SIG-M5 treated with dmso at 0.1 percent for 504 hours (cell line): ENCODE results near the gene VSTM2L.

Source experiments
- DNase-seq: peaks from one replicate; lab custom pipeline; 2025; ENCODE audit not compliant: unreplicated experiment; lab: John Stamatoyannopoulos, UW

VSTM2L gene

GRCh38 chr20:37936041-37936440, 33.1 kb downstream of the VSTM2L start:
- no peak for DNase-seq

DNA sequence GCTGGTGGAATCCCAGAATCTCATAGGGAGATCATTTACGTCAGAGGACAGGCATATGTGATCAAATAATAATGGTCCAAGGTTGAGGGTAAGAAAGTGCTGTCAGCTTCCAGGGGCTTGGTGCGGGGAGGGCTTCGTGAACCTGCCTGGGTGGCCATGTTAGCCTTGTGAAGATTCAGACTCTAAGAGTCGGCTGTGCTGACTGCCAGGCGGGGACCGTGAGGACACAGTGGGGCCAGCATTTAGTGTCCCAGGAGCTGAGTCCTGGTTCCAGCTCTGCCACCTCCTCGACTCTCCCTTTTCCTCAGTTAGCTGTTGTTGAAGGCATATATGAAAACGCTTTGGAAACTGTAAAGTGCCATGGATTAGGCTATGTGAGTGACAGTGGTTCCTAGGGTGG, 33.5 kb downstream of the VSTM2L start:
- DNase-seq: no peak

DNA sequence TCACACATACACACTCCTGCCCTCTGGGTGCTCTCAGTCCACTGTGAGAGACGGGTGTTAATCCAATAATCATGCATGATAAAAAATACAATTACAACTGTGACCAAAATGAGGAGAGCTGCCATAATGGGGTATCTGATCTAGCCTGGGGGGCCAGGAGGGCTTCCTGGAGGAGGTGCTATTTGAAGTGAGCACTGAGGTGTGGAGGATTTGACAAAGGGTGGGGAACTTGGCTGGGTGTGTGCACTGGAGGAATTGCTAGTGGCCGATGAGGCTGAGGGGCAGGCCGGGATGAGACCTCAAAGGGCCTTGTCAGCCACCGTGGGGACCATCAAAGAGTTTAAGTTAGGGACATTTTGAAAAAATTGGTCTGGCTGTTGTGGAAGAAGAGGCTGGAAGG, 34.8 kb downstream of the VSTM2L start:
- DNase-seq: no peak

DNA sequence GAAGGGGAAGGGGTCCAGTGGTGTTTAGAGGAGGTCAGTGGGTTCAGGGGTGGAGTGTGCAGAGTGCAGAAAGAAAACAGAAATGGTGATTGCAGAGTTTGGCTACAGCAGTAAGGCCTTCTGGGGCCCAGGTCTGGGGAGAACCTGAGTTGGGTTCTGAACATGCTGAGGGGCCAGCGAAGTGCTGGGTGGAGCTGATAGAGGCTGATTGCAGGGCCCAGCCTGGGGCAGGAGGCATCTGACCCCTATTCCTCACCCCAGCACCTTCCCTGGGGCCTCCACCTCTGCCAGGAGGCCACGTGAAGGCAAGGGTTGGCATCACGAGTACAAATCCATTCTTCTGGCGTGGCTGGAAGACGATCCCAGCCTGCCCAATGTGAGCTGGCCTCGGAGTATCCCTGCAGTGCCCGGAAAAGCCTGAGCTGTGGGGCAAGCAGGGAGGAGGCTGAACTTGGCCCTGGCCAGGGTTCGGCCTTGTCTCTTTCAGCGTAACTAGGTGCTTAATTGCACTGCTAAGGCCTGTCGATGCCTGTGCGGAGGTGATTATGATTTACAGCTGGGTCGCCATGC, 35.3 kb downstream of the VSTM2L start:
- no peak for DNase-seq

- no peak for DNase-seq
These were observed 36.0 kb downstream of the VSTM2L start for GRCh38 chr20:37938954-37939353.

- DNase-seq: no peak
These were observed 37.0 kb downstream of the VSTM2L start for GRCh38 chr20:37939701-37940560.

DNA sequence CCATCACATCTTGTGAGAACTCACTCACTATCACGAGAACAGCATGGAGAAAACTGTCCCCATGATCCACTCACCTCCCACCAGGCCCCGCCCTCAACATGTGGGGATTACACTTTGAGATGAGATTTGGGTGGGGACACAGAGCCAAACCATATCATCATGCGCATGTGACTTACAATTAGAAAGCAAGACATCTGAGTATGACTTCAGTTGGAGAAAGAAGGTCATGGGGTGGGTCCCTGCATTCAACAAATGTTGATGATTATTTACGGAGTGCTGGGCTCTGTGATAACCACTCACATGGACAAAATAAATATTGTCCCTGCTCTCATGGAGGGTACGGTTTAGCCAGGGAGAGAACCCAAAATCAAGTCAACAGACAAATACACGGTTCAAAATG, 37.9 kb downstream of the VSTM2L start:
- no peak for DNase-seq

DNA sequence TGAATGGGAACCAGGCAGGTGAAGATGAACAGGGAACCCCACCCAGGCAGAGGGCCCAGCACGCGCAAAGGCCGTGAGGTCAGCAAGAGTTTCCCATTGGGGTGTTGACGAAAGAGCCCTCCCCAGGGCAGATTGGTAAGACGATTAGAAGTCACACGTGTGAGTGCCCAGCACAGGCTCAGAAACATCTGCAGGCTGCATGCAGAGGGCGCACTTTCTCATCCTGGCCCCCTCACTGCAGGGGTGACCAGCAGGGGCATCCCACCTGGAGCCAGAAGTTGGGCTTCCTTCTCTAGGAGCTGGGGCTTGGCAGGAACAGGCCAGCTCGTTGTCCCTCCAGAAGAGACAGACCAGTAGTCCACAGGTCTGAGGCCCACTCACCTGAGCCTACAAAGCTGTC, 38.4 kb downstream of the VSTM2L start:
- DNase-seq: no peak

- no peak for DNase-seq
These were observed 39.1 kb downstream of the VSTM2L start for GRCh38 chr20:37941992-37942391.

- no peak for DNase-seq
These were observed 40.1 kb downstream of the VSTM2L start for GRCh38 chr20:37943033-37943432.

DNA sequence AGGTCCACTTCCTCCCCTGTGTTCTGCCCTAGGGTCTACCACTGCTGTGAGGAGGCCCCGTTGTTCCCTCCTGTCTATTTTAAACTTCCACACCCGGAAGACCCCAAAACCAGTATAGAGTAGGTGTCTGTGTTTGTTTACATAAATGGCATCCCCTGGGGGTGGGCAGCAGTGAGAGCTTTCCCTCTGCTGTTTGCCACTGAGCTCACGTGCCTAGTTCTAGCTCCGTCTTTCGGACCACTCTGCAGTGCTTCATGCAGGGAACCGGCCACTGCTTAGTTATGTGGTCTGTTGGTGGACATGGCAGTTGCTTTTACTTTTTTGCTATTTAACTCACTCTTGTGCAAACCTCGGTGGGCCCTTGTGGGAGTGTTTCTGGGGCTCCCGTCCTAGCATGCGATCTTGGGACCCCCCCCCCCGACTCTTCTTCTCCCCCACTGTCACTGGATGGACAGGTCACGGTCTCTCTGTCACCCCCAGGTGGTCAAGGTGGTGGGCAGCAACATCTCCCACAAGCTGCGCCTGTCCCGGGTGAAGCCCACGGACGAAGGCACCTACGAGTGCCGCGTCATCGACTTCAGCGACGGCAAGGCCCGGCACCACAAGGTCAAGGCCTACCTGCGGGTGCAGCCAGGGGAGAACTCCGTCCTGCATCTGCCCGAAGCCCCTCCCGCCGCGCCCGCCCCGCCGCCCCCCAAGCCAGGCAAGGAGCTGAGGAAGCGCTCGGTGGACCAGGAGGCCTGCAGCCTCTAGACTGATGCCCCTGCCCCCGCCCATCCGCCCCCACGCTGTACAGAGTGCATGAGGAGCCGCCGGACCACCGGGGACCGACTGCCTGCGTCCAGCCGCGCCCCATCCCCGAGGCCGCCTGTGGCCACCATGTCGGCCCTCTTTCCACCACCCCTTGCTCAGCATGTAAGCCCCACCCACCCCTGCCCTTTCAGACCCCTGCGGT, 40.9 kb downstream of the VSTM2L start:
- no peak for DNase-seq

GRCh38 chr20:37944456-37944981, 41.6 kb downstream of the VSTM2L start:
- DNase-seq: no peak

GRCh38 chr20:37945091-37945547, 42.2 kb downstream of the VSTM2L start:
- DNase-seq: no peak

GRCh38 chr20:37946946-37947345, 44.0 kb downstream of the VSTM2L start:
- no peak for DNase-seq

DNA sequence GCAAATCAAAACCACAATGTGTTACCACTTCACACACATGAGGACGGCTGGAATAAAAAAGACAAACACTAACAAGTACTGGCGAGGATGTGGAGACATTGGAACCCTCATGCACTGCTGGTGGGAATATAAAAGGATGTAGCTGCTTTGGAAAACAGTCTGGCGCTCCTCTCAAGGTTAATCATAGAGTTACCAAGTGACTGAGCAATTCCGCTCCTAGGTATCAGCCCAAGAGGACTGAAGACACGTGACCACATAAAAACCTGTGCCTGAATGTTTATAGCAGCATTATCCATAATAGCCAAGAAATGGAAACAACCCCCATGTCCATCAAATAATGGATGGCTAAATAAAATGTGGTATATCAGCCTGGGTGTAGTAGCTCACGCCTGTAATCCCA, 45.0 kb downstream of the VSTM2L start:
- DNase-seq: no peak

GRCh38 chr20:37948956-37949355, 46.0 kb downstream of the VSTM2L start:
- no peak for DNase-seq

DNA sequence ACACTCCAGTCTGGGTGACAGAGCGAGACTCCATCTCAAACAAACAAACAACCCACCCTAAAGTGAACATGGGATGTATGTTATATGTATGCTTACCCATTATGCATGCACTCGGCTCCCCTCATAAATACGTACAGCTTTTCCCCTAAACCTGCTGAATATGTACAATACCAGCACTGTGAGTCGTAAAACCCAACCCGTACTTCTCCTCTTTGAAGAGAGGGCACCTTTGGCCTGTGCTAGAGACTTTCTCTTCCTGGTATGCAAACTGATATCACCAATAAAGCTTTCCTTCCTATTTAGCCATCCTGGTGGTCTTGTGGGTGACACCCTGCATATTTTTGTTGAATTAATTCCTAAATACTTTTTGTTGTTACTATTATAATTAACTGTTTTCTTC, 51.3 kb downstream of the VSTM2L start:
- no peak for DNase-seq

- no peak for DNase-seq
These were observed 51.7 kb downstream of the VSTM2L start for GRCh38 chr20:37954626-37955025.

- no peak for DNase-seq
These were observed 52.6 kb downstream of the VSTM2L start for GRCh38 chr20:37955511-37955910.

DNA sequence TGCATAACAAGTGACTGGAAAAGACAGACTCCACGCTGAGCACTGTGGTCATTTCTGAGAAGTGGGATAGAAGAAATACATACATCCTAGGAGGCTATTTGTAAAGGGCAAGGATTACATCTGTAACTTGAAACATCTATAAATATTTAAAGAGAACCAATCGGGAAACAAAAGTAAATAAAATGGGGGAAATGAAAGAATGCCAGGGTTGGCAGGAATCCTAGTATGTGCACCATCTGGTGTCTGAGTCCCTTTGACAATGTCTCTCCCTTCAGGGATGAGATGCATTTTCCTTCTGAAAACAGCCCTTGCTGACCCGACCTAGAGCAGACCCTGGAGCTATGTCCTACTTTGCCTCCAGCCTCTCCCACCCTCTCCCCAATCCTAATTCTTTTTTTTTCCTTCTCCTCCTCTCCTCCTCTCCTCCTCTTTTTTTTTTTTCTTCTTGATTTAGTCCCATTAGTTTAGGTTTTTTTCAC, 53.2 kb downstream of the VSTM2L start:
- DNase-seq: no peak

- DNase-seq: no peak
These were observed 56.1 kb downstream of the VSTM2L start for GRCh38 chr20:37958856-37959520.
